K562 (cell line): ENCODE measurements around the gene CNN3. TPM values are rescaled to one million over a fixed set of nuclear protein-coding genes. Genes with fewer than 3 reads are reported as not detected.
A peak's percentile ranks its signal among the peaks of the same experiment; 100 is the strongest.

ENCODE experiments used
- ATAC-seq: fragments of 200-7000 bp; cut with Tn5 transposase; 3 replicates; pipeline ENCODE4 v1.9.1; 2020; ENCODE audit warnings: moderate library complexity
- BruUV-seq: library from RNA; stranded (reverse); fragments of 400-500 nt; replicated peaks from 2 replicates; lab custom pipeline; 2021; lab: Mats Ljungman, UMichigan
- CTCF ChIA-PET: fragments of 300-600 bp; formaldehyde crosslinking; extraction: SDS; loops from one replicate; lab custom pipeline; 2021; ENCODE audit warnings: low intra/inter-chr PET ratio; lab: Yijun Ruan, JAX
- POLR2A ChIA-PET: fragments of 300-600, 350-650 bp; sonication (Branson Sonifier 250); formaldehyde crosslinking; extraction: SDS; loops from one replicate; lab custom pipeline; 2021; ENCODE audit warnings: antibody characterized with exemption, inconsistent platforms; lab: Yijun Ruan, JAX
- DNase-seq, 4 experiments: peaks; one replicate each; pipeline versions ENCODE4 v3.0.0 to v3.0.0-alpha.2; 2011 to 2018; ENCODE audit warnings: low spot score in 3 of 4, mixed read lengths in 3 of 4; ENCODE audit errors: extremely low read depth in 1 of 4
- FAIRE-seq: peaks from 2 replicates; lab custom pipeline; 2011; peaks lifted over from hg19 to GRCh38; lab: Jason Lieb, UNC
- H2AFZ ChIP-seq: 2 replicates; pipeline ENCODE4 v1.6.0; 2011; ENCODE audit warnings: low read depth, low read length, control low read depth, inconsistent platforms
- H3K27ac ChIP-seq: fragments of 200-600 bp; 3 replicates; pipeline ENCODE4 v1.8.0; 2011; ENCODE audit warnings: low read depth, mild to moderate bottlenecking, control low read depth, inconsistent platforms, low read length, moderate library complexity, mixed read lengths; ENCODE audit errors: extremely low read depth
- H3K27me3 ChIP-seq, 2 experiments: fragments of 300-600 bp in 1 of 2; 2 replicates in 1 of 2; 3 replicates in 1 of 2; pipeline versions ENCODE4 v1.6.0 to v1.8.0; 2011; ENCODE audit warnings: inconsistent platforms in 2 of 2, low read length in 2 of 2, mild to moderate bottlenecking in 1 of 2, mixed read lengths in 1 of 2, moderate library complexity in 1 of 2; ENCODE audit not compliant: control insufficient read depth in 2 of 2, insufficient read depth in 2 of 2
- H3K36me3 ChIP-seq: fragments of 300-600 bp; 3 replicates; pipeline ENCODE4 v1.8.0; 2011; ENCODE audit warnings: mild to moderate bottlenecking, low read length, inconsistent platforms; ENCODE audit not compliant: control insufficient read depth, insufficient read depth
- H3K4me1 ChIP-seq, 2 experiments: fragments of 200-600 bp in 1 of 2; replicated peaks in 1 of 2; 2 replicates in 1 of 2; 3 replicates in 1 of 2; pipeline versions ENCODE4 v1.5.1 to v1.8.0; 2011; ENCODE audit warnings: inconsistent platforms in 2 of 2, low read length in 2 of 2, mild to moderate bottlenecking in 1 of 2, mixed read lengths in 1 of 2, moderate library complexity in 1 of 2; ENCODE audit not compliant: control insufficient read depth in 2 of 2, insufficient read depth in 2 of 2
- H3K4me2 ChIP-seq: 2 replicates; pipeline ENCODE4 v1.6.1; 2011; ENCODE audit warnings: low read length, control low read depth, inconsistent platforms, mixed read lengths; ENCODE audit not compliant: insufficient read depth
- H3K4me3 ChIP-seq: fragments of 200-600 bp; sonication (generic), shearing (Covaris generic); 2 replicates; pipeline ENCODE4 v1.5.1; 2016; ENCODE audit warnings: control low read depth, inconsistent platforms
- H3K79me2 ChIP-seq: fragments of 200-600 bp; 3 replicates; pipeline ENCODE4 v1.8.0; 2011; ENCODE audit warnings: low read length, inconsistent platforms; ENCODE audit not compliant: control insufficient read depth, insufficient read depth
- H3K9ac ChIP-seq, 2 experiments: 2 replicates each; pipeline versions ENCODE4 v1.6.0 to v1.6.1; 2011; ENCODE audit warnings: low read depth in 2 of 2, low read length in 2 of 2, control low read depth in 1 of 2, inconsistent platforms in 1 of 2, mild to moderate bottlenecking in 1 of 2, mixed read lengths in 1 of 2; ENCODE audit not compliant: insufficient read depth in 1 of 2
- H3K9me1 ChIP-seq: one replicate; pipeline ENCODE4 v1.6.0; 2011; ENCODE audit warnings: inconsistent platforms, mild to moderate bottlenecking, low read length, moderate library complexity; ENCODE audit not compliant: control insufficient read depth, insufficient read depth
- H3K9me3 ChIP-seq: replicated peaks from 2 replicates; pipeline ENCODE4 v1.5.1; 2011; ENCODE audit warnings: low read depth, low read length, inconsistent platforms; ENCODE audit not compliant: control insufficient read depth, insufficient read depth
- H4K20me1 ChIP-seq: replicated peaks from 2 replicates; pipeline ENCODE4 v1.6.1; 2011; ENCODE audit warnings: low read length, inconsistent platforms, mixed read lengths; ENCODE audit not compliant: control insufficient read depth, insufficient read depth
- CBX2 ChIP-seq: fragments of 200-600 bp; sonication (generic); IDR thresholded peaks from one replicate; pipeline ENCODE4 v1.6.1; 2012; ENCODE audit warnings: mild to moderate bottlenecking, low read length, inconsistent platforms; ENCODE audit not compliant: insufficient read depth, poor library complexity, severe bottlenecking
- CTCFL ChIP-seq: IDR thresholded peaks from 2 replicates; pipeline ENCODE4 v1.6.1; 2011; ENCODE audit warnings: borderline replicate concordance, low read depth, mild to moderate bottlenecking, moderate library complexity, low read length; ENCODE audit not compliant: insufficient read depth, poor library complexity, severe bottlenecking
- NFIC ChIP-seq: fragments of 450-650 bp; IDR thresholded peaks from 2 replicates; pipeline ENCODE4 v1.6.1; 2017; ENCODE audit warnings: mild to moderate bottlenecking, inconsistent platforms
- ZNF133 ChIP-seq: fragments of 250-450 bp; sonication (Bioruptor Pico); IDR thresholded peaks from 2 replicates; pipeline ENCODE4 v1.4.0; 2020; ENCODE audit warnings: mild to moderate bottlenecking
- ZNF184 ChIP-seq: sonication (generic); formaldehyde crosslinking; IDR thresholded peaks from 2 replicates; pipeline ENCODE4 v1.5.0; 2020; ENCODE audit warnings: missing genetic modification reagents
- WGBS: fragments of 100-300 bp; shearing (Covaris generic); methylation state at CpG from one replicate; pipeline ENCODE4 v1.1.6; 2016; ENCODE audit warnings: low coverage, mixed read lengths; ENCODE audit not compliant: insufficient coverage; ENCODE audit errors: missing lambda C conversion rate; 5-methylcytosine and 5-hydroxymethylcytosine counted together
- in situ Hi-C: fragments of 300-500 bp; cut with MboI; formaldehyde crosslinking; loops from 4 replicates; pipeline ENCODE4 v1.15.0; 2018; ENCODE audit warnings: inconsistent platforms, mixed read lengths
- intact Hi-C: fragments of 100-400 bp; cut with micrococcal nuclease; formaldehyde crosslinking; loops from 2 replicates; pipeline ENCODE4 v1.14.2; 2022
- polyA plus RNA-seq, 8 experiments: library from polyadenylated mRNA; depleted of rRNA in 4 of 8; stranded (reverse) in 5 of 8; unstranded in 3 of 8; fragments of >200 nt; fragmentation: Nextera tagmentation in 2 of 8; fragmentation: Illumina TruSeq in 1 of 8; extraction: Ambion mirVana in 2 of 8; extraction: Trizol in 1 of 8; gene quantifications; 2 replicates each; pipeline versions ENCODE4 v1.2.1 to v1.2.3, GENCODE V29; 2011 to 2014; ENCODE audit warnings: inconsistent platforms in 1 of 8, missing spikeins in 1 of 8
- total RNA-seq, 7 experiments: library from RNA; depleted of rRNA in 6 of 7; stranded (reverse); fragments of >200 nt in 6 of 7; fragmentation: Illumina TruSeq in 2 of 7; extraction: Trizol in 2 of 7; gene quantifications; 2 replicates each; pipeline versions ENCODE4 v1.2.1 to v1.2.3, GENCODE V29; 2011 to 2021; ENCODE audit warnings: low replicate concordance in 1 of 7
- TF ChIP-seq, protein P1 (sequence below): sonication (generic); formaldehyde crosslinking; IDR thresholded peaks from 2 replicates; pipeline ENCODE4 v1.8.0; 2022; ENCODE audit warnings: missing genetic modification reagents, mild to moderate bottlenecking, moderate library complexity, borderline replicate concordance

CNN3 gene
- total and polyA plus RNA-seq, 9 of the 15 experiments (the other 6 are each of a cell fraction or from before 2014, with no cell fraction given): 0.06 to 0.62 (median 0.18) TPM; not detected in 4

DNA sequence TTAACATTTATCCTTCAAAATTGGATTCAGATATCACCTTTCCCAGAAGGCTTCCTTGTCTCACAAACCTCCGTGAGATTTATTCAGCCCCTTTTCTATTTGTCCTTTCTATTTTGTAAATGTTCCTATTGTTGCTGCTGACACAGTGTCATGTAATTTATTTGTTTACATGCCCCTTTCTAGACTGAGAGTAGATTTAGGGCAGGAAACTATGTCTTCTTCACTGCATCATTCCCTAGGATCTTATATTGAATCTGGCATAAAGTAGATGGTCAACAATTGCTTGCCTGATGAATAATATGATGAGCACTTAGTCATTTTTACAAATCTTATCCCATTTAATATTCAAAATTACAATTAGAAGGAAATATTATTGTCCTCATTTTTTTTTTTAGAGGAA lies 8.1 kb upstream of the CNN3 start (continued):
- TF ChIP-seq CTCFL (no peak), CBX2 (no peak), ZNF133 (CRISPR knock-in tag) (no peak)
- TF ChIP-seq, protein P1, sequence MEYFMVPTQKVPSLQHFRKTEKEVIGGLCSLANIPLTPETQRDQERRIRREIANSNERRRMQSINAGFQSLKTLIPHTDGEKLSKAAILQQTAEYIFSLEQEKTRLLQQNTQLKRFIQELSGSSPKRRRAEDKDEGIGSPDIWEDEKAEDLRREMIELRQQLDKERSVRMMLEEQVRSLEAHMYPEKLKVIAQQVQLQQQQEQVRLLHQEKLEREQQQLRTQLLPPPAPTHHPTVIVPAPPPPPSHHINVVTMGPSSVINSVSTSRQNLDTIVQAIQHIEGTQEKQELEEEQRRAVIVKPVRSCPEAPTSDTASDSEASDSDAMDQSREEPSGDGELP (CRISPR knock-in tag): no peak

DNA sequence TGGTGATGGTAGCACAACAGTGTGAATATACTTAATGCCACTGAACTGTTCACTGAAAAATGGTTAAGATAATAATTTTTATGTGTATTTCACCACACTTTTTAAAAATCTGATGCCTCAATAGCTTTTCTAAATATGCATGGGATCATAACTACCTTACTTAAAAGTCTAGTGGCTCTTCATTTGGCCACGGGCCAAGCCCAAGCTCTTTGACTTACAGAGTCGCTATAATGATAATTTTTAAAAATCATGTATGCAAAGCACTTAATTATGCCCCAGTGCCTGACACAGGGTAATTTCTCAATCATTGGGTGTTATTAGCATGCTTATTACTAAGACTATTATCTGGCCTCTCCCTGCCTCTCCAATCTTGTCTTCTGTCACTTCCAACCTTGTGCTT lies 7.6 kb upstream of the CNN3 start:
- DNase-seq: no peak
- CTCF ChIA-PET: no interaction called here
- in situ Hi-C loops (no loop called here), intact Hi-C loops (no loop called here)
- no TSS peak for BruUV-seq
- H3K27me3 ChIP-seq: peaks cover 0 to 2% of the 10 kb centered on the region in 2 experiments; a peak in 1 of 5 replicates
- peak; percentile 57 for TF ChIP-seq NFIC
- TF ChIP-seq ZNF184: no peak
- TF ChIP-seq, all 486 proteins: peak for 1
- Histone ChIP-seq H3K36me3 (no peaks in the 10 kb centered on the region), H3K4me2 (no peak overlapping the region), H3K9me3 (no peaks in the 10 kb centered on the region), H3K9ac (no peak overlapping the region), H3K27ac (no peak overlapping the region), H3K79me2 (no peaks in the 10 kb centered on the region), H4K20me1 (no peaks in the 10 kb centered on the region), H3K4me3 (no peak overlapping the region), H3K4me1 (no peaks in the 10 kb centered on the region), H3K9me1 (no peaks in the 10 kb centered on the region), H2AFZ (no peak overlapping the region)
- WGBS: 4% methylated on average over 2 of the region's 2 CpGs
- FAIRE-seq: no peak
- no peak for ATAC-seq
- POLR2A ChIA-PET: interaction anchor here (1.4 kb wide), 1 partner anchor 10 kb away, joined by 3 read pairs; no protein-coding TSS in a partner anchor
